Left ventricle myocardium inferior (tissue), 1 donor: Measurements from ENCODE around the gene ARMC8. TPM values are rescaled to one million over a fixed set of nuclear protein-coding genes. Genes with fewer than 3 reads are reported as not detected.

Source experiments
- DNase-seq: peaks from one replicate; pipeline ENCODE4 v3.0.0-alpha.2; 2020
- H3K27ac ChIP-seq: fragments of 200-600 bp; replicated peaks from 2 replicates; pipeline ENCODE4 v1.8.0; 2021
- H3K27me3 ChIP-seq: fragments of 200-600 bp; 2 replicates; pipeline ENCODE4 v1.8.0; 2021; ENCODE audit warnings: low read depth
- H3K36me3 ChIP-seq: fragments of 200-600 bp; 2 replicates; pipeline ENCODE4 v1.8.0; 2021
- H3K4me1 ChIP-seq: fragments of 200-600 bp; 2 replicates; pipeline ENCODE4 v1.8.0; 2021
- H3K4me3 ChIP-seq: fragments of 200-600 bp; 2 replicates; pipeline ENCODE4 v1.8.0; 2021; ENCODE audit warnings: mild to moderate bottlenecking, moderate library complexity
- H3K9me3 ChIP-seq: fragments of 200-600 bp; replicated peaks from 2 replicates; pipeline ENCODE4 v1.8.0; 2021
- intact Hi-C: fragments of 100-400 bp; cut with micrococcal nuclease; formaldehyde crosslinking; loops from one replicate; pipeline ENCODE4 v1.11.0; 2022
- total RNA-seq: library from RNA; stranded (reverse); fragmentation: NEBNext Ultra II Directional; extraction: Animal tissue kit (Norgen Biotek cat#: 25700); gene quantifications from one replicate; pipeline ENCODE4 v1.2.1, GENCODE V29; 2021
- TF ChIP-seq, protein P1 (sequence below): fragments of 200-600 bp; IDR thresholded peaks from 2 replicates; pipeline ENCODE4 v1.8.0; 2021; ENCODE audit warnings: antibody characterized with exemption, mild to moderate bottlenecking, borderline replicate concordance
- donor health status: DM: no; HTN: yes; CAD: no; lungs with severe emphysema.

Gene ARMC8
- total RNA-seq, 1 donor from 2014 or later, result 31.2 TPM

DNA sequence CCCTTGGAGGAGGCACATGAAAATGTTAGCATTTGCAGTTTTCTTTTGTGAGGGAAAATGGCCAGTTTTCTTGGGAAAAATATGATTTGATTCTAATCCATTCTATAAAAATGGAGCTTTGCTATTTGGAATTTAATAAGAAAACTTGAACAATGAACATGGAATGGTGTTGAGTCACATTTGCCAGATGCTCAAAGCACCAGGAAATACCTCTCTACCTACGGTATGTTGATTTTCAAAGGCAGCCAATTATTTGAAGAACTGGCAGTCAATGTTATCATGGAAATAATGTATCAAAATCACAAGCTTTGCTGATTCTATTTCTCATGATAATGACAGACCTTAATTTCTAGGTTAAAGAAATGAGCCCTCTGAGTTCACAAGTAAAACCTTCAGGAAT lies 127.7 kb downstream of the ARMC8 start:
- intact Hi-C loops, result no loop called here

DNA sequence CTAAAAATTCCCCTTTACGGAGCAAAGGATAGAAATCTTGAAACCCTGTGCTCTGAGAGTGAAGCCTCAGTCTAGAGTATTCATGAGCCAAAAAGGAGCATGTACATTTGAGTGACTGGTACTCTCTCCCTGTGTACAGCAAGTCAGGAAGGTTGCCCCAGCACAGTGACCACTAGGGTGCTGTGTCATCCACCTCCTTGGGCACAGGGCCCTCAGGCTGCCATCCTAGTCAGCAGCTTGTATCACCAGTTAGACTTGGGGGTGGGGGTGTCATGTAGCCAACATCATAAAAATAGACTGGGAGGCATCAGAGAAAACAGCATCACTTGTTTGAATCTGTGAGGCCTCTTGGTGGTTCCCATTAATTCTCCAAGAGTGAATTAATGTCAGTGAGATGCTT lies 130.6 kb downstream of the ARMC8 start:
- Histone ChIP-seq H3K36me3 (no peaks in the 10 kb centered on the region), H3K4me1 (no peaks in the 10 kb centered on the region), H3K27ac (no peak overlapping the region), H3K4me3 (no peak overlapping the region), H3K9me3 (no peaks in the 10 kb centered on the region), H3K27me3 (no peaks in the 10 kb centered on the region)
- intact Hi-C loops, result no loop called here
- TF ChIP-seq, protein P1, sequence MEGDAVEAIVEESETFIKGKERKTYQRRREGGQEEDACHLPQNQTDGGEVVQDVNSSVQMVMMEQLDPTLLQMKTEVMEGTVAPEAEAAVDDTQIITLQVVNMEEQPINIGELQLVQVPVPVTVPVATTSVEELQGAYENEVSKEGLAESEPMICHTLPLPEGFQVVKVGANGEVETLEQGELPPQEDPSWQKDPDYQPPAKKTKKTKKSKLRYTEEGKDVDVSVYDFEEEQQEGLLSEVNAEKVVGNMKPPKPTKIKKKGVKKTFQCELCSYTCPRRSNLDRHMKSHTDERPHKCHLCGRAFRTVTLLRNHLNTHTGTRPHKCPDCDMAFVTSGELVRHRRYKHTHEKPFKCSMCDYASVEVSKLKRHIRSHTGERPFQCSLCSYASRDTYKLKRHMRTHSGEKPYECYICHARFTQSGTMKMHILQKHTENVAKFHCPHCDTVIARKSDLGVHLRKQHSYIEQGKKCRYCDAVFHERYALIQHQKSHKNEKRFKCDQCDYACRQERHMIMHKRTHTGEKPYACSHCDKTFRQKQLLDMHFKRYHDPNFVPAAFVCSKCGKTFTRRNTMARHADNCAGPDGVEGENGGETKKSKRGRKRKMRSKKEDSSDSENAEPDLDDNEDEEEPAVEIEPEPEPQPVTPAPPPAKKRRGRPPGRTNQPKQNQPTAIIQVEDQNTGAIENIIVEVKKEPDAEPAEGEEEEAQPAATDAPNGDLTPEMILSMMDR, result no peak
- no peak for DNase-seq

More for the DNA sequence above, 127.7 kb downstream of the ARMC8 start:
- peaks cover 10% of the 10 kb centered on the region for H3K9me3 ChIP-seq
- H3K27ac ChIP-seq, result no peak overlapping the region
- TF ChIP-seq, protein P1, result no peak
- H3K4me3 ChIP-seq, result no peak overlapping the region
- H3K27me3 ChIP-seq, result peaks cover 2% of the 10 kb centered on the region
- H3K36me3 ChIP-seq, result no peaks in the 10 kb centered on the region
- DNase-seq, result no peak
- H3K4me1 ChIP-seq, result no peaks in the 10 kb centered on the region

DNA sequence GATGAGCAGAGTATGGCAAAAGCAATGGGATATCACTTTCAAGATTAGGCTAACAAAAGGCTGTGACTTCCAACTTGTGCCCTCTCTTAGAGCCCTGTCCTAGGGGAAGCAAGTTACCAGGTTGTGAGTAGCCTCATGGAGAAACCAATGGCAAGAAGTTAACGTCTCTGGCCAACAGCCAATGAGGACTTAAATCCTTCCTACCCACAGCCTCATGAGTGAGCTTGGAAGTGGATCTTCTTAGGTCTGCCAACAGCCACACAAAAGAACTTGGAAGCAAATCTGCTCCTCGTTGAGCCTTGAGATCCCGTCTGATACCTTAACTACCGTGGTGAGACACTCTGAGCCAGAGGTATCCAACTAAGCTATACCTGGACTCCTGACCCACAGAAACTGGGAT lies 136.9 kb downstream of the ARMC8 start:
- Histone ChIP-seq H3K4me1 (peaks cover 14% of the 10 kb centered on the region), H3K36me3 (no peaks in the 10 kb centered on the region), H3K9me3 (no peaks in the 10 kb centered on the region), H3K27me3 (no peaks in the 10 kb centered on the region), H3K27ac (no peak overlapping the region), H3K4me3 (no peak overlapping the region)
- intact Hi-C loops, result no loop called here
- TF ChIP-seq, protein P1, result no peak
- no peak for DNase-seq

DNA sequence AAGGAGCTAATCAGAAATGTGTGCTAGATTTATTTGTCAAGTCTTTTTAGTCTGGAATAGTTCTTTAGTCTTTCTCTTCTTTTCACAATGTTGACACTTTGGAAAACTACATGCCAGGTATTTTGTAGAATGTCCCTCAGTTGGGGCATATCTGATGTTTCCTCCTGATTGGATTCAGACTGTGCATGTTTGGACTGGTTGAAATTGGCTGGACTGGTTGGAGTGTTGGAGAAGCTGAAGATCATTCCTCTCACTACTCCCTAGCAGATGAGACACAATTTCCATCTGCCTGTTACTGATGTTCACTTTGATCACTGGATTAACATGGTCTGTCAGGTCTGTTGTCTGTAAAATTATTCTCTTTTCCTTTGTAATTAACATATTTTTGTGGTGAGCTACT lies 138.9 kb downstream of the ARMC8 start:
- intact Hi-C loops, result no loop called here
- Histone ChIP-seq H3K36me3 (no peaks in the 10 kb centered on the region), H3K4me3 (no peak overlapping the region), H3K27ac (no peak overlapping the region), H3K9me3 (no peaks in the 10 kb centered on the region), H3K4me1 (peaks cover 25% of the 10 kb centered on the region), H3K27me3 (no peaks in the 10 kb centered on the region)
- TF ChIP-seq, protein P1, result no peak
- no peak for DNase-seq

DNA sequence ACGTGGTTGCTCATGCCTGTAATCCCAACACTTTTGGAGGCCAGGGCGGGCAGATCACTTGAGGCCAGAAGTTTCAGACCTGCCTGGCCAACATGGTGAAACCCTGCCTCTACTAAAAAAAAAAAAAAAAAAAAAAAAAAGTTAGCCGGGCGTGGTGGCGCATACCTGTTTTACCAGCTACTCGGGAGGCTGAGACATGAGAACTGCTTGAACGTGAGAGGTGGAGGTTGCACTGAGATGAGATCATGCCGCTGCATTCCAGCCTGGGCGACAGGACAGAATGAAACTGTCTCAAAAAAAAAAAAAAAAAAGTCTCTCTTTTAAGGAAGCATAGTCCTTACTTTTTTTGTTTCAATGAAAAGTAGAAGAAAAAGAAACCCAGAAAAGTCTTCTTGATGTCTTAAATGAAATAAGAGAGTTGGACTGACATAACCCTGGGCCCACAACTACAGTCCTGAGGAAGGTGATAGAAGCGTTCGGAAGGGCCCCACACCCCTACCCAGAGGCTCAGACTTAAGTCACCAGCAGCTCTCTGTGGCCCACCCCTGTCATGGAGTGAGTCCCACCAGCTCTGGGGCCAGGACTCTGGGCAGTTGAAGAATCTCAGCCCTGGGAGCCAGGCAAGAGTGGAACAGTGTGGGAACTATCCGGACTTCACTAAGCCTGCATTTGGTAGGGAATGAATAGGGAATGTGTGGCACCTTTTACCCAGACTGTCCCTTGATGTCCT lies 139.9 kb downstream of the ARMC8 start:
- TF ChIP-seq, protein P1, result no peak
- no peak for DNase-seq
- intact Hi-C loops, result no loop called here
- no peaks in the 10 kb centered on the region for H3K36me3 ChIP-seq
- no peak overlapping the region for H3K27ac ChIP-seq
- no peaks in the 10 kb centered on the region for H3K9me3 ChIP-seq
- H3K27me3 ChIP-seq, result no peaks in the 10 kb centered on the region
- no peak overlapping the region for H3K4me3 ChIP-seq
- peaks cover 25% of the 10 kb centered on the region for H3K4me1 ChIP-seq
